ENCODE measurements around the gene RASL12. TPM values are rescaled to one million over a fixed set of nuclear protein-coding genes. Genes with fewer than 3 reads are reported as not detected.
A peak's percentile ranks its signal among the peaks of the same experiment; 100 is the strongest.

RASL12 gene
- total RNA-seq, 4 donors from 2014 or later = 2.8 to 32.4 (median 8.9) TPM

- DNase-seq = no peak
- peaks cover 6 to 83% (median 21%) of the 10 kb centered on the region in 3 donors for H3K4me1 ChIP-seq
- 50 to 79% methylated on average over 1 to 3 of the region's 3 CpGs for WGBS, 2 donors
- H3K36me3 ChIP-seq = no peaks in the 10 kb centered on the region
- peak overlapping the region; percentile 79 to 97 (median 86) for H3K27ac ChIP-seq
- H3K27me3 ChIP-seq = peaks cover 0 to 36% (median 0%) of the 10 kb centered on the region in 4 donors
- H3K9me3 ChIP-seq = no peaks in the 10 kb centered on the region
- TF ChIP-seq, protein P1, sequence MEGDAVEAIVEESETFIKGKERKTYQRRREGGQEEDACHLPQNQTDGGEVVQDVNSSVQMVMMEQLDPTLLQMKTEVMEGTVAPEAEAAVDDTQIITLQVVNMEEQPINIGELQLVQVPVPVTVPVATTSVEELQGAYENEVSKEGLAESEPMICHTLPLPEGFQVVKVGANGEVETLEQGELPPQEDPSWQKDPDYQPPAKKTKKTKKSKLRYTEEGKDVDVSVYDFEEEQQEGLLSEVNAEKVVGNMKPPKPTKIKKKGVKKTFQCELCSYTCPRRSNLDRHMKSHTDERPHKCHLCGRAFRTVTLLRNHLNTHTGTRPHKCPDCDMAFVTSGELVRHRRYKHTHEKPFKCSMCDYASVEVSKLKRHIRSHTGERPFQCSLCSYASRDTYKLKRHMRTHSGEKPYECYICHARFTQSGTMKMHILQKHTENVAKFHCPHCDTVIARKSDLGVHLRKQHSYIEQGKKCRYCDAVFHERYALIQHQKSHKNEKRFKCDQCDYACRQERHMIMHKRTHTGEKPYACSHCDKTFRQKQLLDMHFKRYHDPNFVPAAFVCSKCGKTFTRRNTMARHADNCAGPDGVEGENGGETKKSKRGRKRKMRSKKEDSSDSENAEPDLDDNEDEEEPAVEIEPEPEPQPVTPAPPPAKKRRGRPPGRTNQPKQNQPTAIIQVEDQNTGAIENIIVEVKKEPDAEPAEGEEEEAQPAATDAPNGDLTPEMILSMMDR (IDR thresholded peaks at IDR 0.05) = no peak
- TF ChIP-seq POLR2A (IDR thresholded peaks at IDR 0.05) = no peak
- peak overlapping the region in 3 of 4 donors; percentile 43 to 80 (median 58) for H3K4me3 ChIP-seq
- intact Hi-C loops (cut with DNase I) = no loop called here
Measured at GRCh38 chr15:65068403-65068788, 605 bp upstream of the RASL12 start.

GRCh38 chr15:65067317-65067644 is 510 bp downstream of the RASL12 start:
- Histone ChIP-seq H3K27me3 (peaks cover 0 to 36% (median 0%) of the 10 kb centered on the region in 4 donors), H3K9me3 (no peaks in the 10 kb centered on the region), H3K4me3 (peak overlapping the region; percentile 34 to 80 (median 50)), H3K4me1 (peaks cover 6 to 91% (median 24%) of the 10 kb centered on the region in 3 donors), H3K36me3 (no peaks in the 10 kb centered on the region), H3K27ac (peak overlapping the region; percentile 79 to 97 (median 86))
- DNase-seq = no peak
- TF ChIP-seq, protein P1 (IDR thresholded peaks at IDR 0.05) = no peak
- TF ChIP-seq POLR2A (IDR thresholded peaks at IDR 0.05) = no peak
- 22 to 29% methylated on average over 8 of the region's 8 CpGs for WGBS, 2 donors
- intact Hi-C loops (cut with DNase I) = no loop called here

DNA sequence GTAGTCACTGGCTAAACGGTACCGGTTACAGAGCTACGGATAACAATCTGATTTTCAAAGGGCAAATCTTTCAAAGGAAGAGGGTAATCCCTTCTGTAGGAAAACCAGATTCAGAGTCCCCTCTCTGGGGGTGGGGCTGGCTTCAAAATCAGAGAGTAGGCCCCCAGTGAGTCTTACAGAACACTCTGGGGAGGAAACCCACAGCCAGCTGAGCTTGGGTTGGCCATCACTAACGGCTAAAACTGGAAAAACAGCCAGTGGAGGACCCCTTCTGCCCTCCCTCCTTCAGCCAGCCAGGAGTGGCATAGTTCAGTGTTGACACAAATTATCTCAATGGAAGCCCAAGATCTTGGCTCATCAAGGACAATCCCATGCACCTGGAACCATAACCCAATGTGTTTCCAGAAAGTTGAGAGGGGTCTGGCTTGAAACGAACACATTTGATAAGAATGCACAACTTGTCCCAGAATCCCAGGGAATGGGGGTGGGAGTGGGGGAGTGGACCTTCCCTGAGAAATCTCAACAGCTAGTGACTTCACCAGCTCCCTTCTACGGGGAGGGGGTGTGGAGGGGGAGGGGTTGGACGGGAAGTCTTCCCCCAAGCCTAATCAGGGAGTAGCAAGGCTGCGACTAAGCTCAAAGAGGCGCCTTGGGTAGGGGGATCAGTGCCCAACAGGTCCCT is 1.0 kb downstream of the RASL12 start:
- intact Hi-C loops (cut with DNase I) = no loop called here
- 36 to 51% methylated on average over 7 to 8 of the region's 9 CpGs for WGBS, 2 donors
- Histone ChIP-seq H3K27ac (peak overlapping the region; percentile 79 to 97 (median 86)), H3K36me3 (no peaks in the 10 kb centered on the region), H3K4me3 (peak overlapping the region; percentile 34 to 80 (median 50)), H3K9me3 (no peaks in the 10 kb centered on the region), H3K4me1 (peaks cover 6 to 91% (median 22%) of the 10 kb centered on the region in 3 donors), H3K27me3 (peaks cover 0 to 36% (median 0%) of the 10 kb centered on the region in 4 donors)
- no peak for DNase-seq
- TF ChIP-seq, protein P1 (IDR thresholded peaks at IDR 0.05) = no peak
- no peak for TF ChIP-seq POLR2A (IDR thresholded peaks at IDR 0.05)

DNA sequence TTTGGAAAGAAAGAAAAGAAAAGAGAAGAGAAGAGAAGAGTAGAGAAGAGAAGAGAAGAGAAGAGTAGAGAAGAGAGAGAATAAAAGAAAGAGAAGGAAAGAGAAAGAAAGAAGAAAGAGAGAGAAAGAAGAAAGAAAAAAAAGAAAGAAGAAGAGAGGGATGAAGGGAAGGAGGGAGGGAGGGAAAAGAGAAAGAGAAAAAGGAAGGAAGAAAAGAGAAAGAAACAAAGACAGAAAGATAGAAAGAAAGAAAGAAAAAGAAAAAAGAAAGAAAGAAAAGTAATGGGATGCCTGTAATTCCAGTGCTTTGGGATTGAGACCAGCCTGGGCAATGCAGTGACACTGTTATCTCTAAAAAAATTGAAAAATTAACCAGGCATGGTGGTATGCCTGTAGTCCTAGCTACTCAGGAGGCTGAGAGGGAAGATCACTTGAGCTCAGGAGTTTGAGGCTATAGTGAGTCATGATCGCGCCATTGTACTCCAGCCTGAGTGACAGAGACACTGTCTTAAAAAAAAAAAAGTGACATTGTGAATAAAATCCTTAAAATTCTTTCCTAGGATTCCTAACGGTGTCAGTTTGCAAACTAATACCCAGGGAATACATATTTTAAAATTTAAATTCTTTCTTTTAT is 1.7 kb downstream of the RASL12 start:
- peak overlapping the region in 3 of 4 donors; percentile 43 to 80 (median 58) for H3K4me3 ChIP-seq
- no peak for TF ChIP-seq POLR2A (IDR thresholded peaks at IDR 0.05)
- TF ChIP-seq, protein P1 (IDR thresholded peaks at IDR 0.05) = no peak
- H3K27me3 ChIP-seq = peaks cover 0 to 36% (median 0%) of the 10 kb centered on the region in 4 donors
- 43 to 52% methylated on average over 3 of the region's 3 CpGs for WGBS, 2 donors
- intact Hi-C loops (cut with DNase I) = no loop called here
- no peaks in the 10 kb centered on the region for H3K9me3 ChIP-seq
- peaks cover 6 to 91% (median 19%) of the 10 kb centered on the region in 3 donors for H3K4me1 ChIP-seq
- DNase-seq = no peak
- H3K27ac ChIP-seq = peak overlapping the region; percentile 79 to 97 (median 86)
- H3K36me3 ChIP-seq = no peaks in the 10 kb centered on the region

DNA sequence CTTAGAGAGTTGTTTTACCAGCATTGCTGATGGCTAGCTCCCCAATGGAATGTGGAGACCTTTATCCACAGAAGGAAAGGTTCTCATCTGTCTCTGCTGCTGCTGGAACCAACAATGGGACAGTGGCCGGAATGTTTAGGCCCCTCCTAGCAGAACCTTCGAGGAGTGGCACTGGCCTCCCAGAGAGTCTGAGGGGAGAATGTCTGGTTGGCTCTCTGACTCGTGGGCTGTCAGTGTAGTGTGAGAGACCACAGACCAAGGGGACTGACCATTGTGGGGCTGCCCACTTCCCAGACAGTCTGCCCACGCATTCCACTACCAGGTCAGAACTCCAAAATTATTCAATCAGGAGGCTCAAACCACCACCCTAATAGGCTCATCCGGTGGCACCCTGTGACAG is 5.1 kb downstream of the RASL12 start:
- Histone ChIP-seq H3K4me3 (no peak overlapping the region), H3K36me3 (peaks cover 0 to 3% (median 0%) of the 10 kb centered on the region in 3 donors), H3K27ac (peak overlapping the region; percentile 40 to 92 (median 80)), H3K4me1 (peaks cover 5 to 78% (median 16%) of the 10 kb centered on the region in 3 donors), H3K9me3 (no peaks in the 10 kb centered on the region), H3K27me3 (peaks cover 0 to 30% (median 0%) of the 10 kb centered on the region in 4 donors)
- no peak for DNase-seq
- TF ChIP-seq POLR2A (IDR thresholded peaks at IDR 0.05) = no peak
- TF ChIP-seq, protein P1 (IDR thresholded peaks at IDR 0.05) = no peak
- intact Hi-C loops (cut with DNase I) = no loop called here
- WGBS, 2 donors = 61 to 67% methylated on average over 1 to 4 of the region's 5 CpGs

All from esophagus squamous epithelium (tissue), 5 donors.